Body of pancreas (tissue), 4 donors: ENCODE results near the gene NARF.

Source experiments
- CTCF ChIP-seq, 7 experiments: fragments of 450-650 bp in 4 of 7; fragments of 200-600 bp in 3 of 7; sonication (generic) in 3 of 7; IDR thresholded peaks; one replicate each; pipeline ENCODE4 v1.5.1; 2016 to 2019; ENCODE audit warnings: antibody characterized with exemption in 7 of 7
- POLR2A ChIP-seq, 3 donors: fragments of 450-650 bp; IDR thresholded peaks; one replicate each; pipeline ENCODE4 v1.6.1; 2016; ENCODE audit warnings: antibody characterized with exemption in 3 of 3, mild to moderate bottlenecking in 2 of 3

- TF ChIP-seq CTCF (IDR thresholded peaks at IDR 0.05) = no peak
- no peak for TF ChIP-seq POLR2A (IDR thresholded peaks at IDR 0.05)
Observed at GRCh38 chr17:82527898-82528297, 69.4 kb downstream of the NARF start.
